Fibroblast of gingiva (primary cell): ENCODE data around the gene ROCK2.
A peak's percentile ranks its signal among the peaks of the same experiment; 100 is the strongest.

ENCODE experiments used
- DNase-seq: peaks from one replicate; pipeline ENCODE4 v3.0.0-alpha.2; 2011; ENCODE audit warnings: low read depth

Gene ROCK2

DNA sequence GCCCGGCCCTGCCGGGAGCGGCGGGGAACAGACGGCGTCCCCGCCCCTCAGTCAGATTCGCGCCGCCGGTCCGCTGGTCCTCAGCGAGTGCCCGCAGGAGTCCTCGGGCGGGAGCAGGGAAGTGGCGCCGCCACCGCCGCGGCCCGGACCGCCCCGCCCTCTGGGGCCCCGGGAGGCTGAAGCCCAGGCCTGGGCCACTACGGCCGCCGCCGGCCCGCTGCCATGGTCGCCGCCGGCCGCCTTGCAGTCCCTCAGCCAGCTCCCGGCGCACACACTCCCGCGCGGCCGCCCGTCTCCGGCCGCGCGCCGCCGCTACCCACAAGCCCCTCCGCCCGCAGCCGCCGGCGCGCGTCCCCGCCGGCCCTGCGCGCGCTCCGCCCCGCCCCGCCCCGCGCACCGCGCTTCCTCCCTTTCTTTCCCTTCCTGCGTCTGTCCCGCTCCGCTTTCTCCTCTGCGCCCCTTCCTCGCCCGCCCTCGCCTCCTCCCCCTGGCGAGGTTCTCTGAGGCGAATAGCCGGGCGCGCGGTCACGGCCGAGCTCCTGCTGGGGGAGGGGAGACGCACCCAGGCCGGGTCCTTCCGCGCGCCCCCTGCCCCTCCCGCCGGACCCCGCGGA is at the start of gene ROCK2:
ROCK2 (minus strand) TSS at position 295 of the 614 bp plus-strand sequence. CDS start 500 bp downstream, outside the sequence.
- peak; percentile 87 for DNase-seq

DNA sequence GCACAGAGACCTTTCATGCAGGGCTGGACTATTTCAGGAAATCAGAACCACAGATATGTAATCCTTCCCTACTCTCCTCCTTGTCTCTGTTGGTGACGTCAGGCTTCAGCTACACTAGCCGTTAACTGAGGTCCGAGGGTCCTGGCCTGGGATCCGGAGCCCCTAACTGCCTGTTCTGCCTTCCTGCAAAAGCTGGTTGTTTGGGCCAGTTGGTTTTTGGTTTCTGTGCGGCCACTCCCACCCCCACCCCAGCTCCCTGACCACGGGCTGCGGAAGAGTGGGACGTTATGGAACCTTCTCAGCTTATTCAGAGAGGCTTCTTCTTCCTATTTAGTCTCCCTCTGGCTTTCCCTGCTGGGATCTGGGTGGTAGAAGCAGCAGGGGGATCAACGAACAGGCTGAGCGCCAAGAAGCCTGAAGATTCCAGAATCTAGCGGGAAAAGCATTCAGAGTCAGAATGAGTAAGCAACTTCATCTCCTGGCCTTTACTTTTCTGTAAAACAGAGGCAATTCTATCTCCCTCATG is 49.3 kb upstream of the ROCK2 start:
- DNase-seq: no peak

DNA sequence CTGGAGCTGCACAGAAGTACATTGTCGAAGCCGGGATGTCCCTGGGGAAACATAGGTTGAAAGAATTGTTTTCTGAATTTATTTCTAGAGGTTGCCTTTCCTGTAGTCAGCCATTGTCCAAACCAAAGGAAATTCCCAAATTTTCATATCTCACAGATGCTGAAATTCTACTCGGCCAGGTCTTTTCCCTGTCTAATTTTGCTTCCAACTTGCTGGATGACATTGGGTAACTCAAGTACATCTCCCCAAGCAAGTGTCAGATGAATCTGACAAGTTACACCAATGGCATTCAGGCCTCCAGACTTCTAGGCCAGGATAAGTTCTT is 47.5 kb upstream of the ROCK2 start:
- DNase-seq: no peak

DNA sequence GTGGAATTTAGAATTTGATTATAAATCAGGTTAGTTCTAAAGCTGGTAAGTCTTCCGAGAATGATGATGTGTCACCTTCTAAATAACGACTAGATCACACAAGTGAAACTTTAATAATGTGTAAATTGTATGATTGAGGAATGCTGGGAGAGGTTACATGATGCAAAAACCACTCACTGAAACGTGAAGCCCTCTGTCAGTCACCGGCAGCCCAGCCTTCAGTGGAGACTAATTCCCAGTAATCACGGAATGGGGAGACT is 45.9 kb upstream of the ROCK2 start:
- DNase-seq: no peak

DNA sequence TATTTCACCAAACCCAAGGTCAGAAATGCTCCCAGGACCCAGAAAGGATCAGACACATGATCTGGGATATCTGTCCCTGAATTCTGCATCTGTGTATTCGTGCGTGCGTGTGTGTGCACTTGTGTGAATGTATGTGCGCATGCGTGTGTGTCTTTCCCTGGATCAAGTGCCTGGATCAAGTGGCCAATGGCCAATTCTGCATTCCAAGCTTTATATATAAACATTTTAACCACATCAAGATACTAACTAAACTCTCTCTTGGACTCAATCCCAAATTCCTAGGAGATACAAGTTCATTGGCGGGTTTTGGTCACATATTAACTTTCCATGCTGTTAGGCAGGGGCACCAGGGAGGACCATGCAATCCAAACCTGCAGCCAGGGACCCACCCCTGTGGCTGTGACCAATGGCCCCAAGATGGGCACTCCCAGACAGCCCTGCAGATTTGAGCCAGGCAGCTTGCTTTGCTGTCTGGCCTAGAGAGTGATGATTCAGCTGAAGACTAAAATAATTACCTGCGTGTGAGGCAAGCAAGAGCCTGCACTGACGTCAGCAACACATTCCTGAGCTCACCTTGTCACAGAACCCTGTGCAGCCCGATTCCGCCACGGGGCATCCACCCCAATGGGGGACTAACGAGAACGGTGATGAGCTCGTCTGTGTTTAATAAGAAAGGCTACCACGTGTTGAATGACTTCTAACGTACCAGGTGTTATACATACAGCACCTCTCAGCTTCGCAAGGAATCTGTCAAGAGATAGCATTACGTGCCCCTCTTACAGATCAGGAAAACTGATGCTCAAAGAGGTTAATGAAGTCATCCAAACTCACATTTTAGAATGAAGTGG is 45.3 kb upstream of the ROCK2 start:
- peak; percentile 66 for DNase-seq

DNA sequence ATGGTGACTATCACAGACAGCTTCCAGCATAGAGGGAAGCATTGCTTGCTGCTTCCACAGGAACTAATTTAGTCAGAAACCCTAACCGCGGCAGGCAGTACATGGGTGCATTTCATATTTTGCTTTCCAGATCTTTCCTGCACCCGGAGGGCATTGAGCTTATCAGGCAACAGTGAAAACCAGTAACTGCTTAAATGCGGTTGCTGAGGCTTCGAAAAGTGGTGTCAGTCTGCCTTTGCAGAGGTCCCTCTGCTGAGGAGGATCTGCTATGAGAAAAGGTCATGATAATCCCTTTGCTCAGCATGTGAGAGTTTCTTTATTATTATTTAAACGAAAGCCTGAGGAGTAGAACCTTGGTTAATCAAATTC is 44.6 kb upstream of the ROCK2 start:
- no peak for DNase-seq

DNA sequence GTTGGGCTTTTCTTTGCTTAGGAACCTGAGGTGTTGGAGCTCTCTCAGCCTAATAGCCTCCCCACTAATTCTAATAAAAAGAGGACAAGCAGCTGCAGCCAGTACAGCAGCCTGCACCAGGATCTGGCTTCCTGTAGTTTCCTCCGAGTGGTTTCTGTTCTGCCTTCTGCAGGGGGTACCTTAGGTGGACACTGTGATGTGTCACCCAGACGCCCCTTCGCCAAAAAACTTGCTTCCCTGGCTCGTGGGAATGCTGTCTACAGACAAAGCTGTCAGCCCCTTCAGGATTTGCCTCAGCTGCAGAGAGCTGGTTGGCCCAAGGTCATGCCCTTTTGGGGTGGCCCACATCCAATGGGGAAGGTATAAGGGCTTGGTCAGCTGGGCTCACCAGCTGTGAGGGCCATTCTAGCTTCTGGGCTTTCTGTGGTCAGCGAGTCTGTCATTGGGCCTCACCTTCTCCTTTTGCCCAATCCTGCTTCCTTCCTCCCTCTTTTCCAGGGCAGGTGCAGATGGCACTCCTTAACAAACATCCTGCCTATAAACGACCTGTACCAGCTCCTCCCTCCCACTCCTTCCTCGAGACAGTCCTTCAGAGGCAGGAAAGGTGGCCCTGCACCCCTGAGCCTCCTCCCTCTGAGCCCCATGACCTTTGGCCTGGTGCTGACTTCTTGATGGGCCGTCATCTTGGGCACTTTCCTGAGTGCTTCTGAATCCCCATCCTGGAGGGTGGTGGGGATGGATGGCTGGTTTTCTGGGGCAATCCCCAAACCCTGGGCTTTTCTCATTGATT is 44.0 kb upstream of the ROCK2 start:
- no peak for DNase-seq

DNA sequence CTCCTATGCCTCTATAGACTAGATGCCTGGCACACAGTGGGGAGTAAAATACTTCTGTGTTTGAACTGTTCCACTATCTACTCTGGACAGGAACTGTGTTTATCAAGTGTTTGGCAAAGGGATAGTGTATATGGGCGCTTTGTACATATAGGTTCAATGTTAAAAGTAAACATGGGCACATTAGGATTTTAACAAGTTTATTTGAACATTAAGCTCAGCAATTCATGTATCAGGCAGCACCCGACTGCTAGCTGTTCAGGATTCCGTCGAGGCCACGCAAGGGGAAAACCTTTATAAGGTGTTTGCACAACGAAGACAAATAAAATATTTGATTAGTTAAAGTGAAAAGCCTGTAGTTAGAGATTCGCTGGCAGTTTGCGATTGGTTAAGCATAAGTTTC is 43.4 kb upstream of the ROCK2 start:
- DNase-seq: no peak

DNA sequence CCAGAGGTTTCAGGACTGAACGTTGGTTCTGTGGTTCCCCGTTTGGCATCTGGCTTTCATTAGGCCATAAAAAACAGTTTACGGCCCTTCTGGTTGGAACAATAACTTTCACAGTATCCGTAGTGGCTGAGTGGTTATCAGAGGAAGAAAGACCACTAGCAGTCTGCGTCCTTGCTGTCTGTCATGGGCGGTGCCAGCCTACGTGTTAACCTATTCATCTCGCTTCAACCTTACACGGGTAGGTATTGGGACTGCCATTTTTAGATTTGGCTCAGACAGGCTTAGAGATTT is 42.6 kb upstream of the ROCK2 start:
- peak; percentile 59 for DNase-seq

DNA sequence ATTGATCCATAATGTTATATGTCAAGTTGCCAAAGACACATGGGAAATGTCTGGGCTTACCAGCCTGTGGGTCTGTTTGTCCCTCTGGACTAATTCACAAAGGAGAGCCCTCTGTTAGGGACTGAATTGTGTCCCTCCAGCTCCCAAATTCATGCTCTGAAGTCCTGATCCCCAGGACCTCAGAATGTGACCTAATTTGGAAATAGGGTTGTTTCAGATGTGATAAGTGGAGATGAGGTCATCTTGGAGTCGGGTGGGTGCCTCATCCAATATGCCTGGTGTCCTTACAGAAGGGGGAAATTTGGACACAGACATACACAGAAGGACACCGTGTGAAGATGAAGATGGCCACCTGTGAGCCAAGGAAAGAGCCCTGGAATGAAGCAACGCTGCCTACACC is 41.4 kb upstream of the ROCK2 start:
- DNase-seq: no peak

DNA sequence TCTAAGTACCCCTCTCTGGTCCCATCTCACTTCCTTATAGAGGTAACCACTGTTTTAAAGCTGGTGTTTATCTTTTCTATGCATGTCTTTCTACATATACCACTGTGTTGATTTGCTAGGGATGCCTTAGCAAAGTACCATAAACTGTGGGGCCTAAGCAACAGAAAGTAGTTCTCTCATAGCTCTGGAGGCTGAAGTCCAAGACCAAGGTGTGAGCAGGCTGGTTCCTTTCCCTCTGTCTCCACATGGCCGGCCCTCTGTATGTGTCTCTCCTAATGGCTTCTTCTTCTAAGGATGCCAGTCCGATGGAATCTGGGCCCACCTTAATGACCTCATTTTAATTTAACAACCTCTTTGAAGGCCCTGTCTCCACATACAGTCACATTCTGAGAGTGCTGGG is 40.8 kb upstream of the ROCK2 start:
- no peak for DNase-seq

DNA sequence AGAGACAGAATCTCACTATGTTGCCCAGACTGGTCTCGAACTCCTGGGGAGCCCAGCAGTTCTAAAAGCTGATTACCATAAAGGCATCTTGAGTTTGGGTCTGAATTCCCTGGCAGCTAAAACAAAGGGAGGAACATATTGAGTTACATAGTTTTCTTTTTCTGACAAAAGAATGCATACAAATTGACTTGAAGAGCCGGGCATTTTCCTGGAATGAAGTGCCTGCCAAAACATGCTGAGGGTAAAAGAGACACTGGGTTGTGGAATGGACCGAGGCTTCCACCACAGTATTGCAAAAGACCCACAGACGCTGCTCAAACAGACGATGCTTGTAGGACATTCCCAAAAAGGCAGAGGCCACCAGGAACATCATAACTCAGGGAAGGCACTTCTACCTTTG is 35.1 kb upstream of the ROCK2 start:
- DNase-seq: peak; percentile 95

DNA sequence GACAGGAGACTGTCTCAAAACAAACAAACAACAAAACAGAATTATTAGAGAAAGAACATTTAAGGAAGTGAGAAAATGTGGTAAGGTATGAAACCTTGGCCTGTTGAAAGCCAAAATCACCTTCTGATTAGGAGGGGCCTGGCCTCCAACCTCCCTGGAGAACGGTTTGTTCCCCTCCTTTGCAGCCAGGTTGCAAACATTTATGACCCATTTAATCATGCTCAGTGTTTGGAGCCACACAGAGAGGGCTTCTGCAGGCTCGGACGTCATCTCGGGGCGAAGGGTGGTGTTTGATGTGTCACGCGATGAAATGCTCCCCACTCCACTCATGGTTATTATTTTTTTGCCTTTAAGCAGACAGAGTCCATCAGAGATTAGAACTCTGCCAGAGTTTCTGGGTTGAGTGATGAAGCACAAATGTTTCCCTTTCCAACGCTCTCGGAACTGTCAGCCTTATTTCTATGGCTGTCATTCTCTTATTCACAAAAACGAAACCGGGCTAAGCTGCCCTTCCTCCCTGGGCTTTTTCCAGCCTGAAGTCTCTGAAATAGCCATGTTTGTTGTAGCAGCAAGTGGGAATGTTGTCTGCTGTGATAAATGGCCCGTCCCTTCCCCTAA is 33.6 kb upstream of the ROCK2 start:
- DNase-seq: peak; percentile 22

DNA sequence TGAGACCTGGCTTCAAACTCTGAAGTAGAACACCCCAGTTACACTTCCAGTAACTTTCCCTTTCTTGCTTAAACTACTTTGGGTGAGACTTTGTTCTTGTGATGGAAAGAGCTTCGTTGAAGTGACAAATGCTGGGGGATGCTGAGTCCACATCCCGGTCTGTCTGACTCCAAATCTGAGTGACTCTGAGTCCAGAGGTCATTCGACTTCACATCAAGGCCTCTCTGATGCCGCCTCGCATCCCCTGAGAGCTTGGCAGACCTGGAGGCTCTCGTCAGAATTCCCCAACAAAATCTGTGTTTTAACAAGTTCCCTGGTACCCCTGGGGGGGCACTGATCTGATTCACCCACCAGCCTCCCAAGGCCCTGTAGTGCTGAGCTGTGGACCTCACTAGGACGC is 31.6 kb upstream of the ROCK2 start:
- no peak for DNase-seq

DNA sequence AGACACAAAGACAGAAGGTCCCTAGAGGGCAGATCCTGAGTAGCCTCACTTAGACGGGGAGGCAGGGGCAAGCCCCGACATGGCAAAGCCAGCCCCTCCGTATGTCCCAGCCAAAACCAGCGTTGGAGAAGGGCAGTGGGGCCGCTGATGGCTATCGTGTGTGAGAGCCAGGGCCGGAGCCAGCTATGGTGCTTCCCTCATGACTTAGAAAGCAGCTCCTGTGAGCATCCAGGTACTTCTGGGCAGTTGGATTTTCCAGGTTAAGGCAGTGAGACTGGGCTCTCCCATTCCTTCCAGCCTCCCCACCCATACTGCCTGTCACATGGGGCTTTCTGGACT is 31.2 kb upstream of the ROCK2 start:
- no peak for DNase-seq

DNA sequence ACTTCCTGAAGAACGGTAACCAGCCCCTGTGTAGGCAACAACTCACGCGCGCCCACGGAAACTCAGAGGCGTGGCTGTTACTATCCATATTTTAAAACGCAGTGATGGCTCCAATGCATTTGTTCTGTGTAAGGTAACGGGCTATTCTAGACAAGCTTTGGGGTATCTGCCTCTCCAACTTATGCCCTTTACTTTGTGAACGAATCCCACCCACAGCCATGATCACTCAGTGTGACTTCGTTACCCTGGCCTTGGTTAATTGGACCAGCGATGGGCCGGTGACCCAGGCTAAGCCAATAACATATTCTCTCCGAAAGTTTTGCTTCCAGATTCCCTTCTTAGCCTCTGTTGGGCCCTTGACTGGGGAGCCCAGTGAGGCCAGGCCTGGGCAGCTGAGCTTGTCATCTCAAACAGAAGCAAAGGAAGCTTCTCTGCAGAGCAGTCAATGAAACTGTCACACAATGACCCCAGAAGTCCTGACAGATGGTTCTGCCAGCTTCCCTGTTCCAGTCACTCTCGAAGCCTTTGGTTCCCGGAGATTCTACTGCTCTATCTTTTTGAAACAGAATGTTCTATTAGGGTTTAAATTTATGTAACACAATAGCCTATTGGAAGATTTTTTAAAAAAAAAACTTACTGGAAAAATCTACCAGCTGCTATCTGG is 30.7 kb upstream of the ROCK2 start:
- DNase-seq: no peak

DNA sequence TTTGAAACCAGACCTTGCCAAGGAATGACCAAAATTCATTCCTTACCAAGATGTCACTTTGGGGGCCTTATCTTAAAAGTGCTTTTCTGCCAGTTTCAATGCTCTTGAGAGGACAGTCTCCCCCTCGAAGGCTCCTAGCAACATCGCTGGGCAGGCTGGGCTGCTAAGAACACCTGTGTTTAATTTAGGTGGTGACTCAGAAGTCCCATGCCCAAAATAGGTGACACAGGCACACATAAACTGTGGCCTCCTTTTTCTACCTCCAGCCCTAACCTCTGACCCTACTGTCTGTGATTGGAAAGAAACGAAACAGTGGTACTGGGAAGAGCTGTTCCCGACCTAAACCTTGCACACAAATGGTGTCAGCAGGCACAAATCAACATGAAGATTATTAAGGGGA is 28.7 kb upstream of the ROCK2 start:
- no peak for DNase-seq

DNA sequence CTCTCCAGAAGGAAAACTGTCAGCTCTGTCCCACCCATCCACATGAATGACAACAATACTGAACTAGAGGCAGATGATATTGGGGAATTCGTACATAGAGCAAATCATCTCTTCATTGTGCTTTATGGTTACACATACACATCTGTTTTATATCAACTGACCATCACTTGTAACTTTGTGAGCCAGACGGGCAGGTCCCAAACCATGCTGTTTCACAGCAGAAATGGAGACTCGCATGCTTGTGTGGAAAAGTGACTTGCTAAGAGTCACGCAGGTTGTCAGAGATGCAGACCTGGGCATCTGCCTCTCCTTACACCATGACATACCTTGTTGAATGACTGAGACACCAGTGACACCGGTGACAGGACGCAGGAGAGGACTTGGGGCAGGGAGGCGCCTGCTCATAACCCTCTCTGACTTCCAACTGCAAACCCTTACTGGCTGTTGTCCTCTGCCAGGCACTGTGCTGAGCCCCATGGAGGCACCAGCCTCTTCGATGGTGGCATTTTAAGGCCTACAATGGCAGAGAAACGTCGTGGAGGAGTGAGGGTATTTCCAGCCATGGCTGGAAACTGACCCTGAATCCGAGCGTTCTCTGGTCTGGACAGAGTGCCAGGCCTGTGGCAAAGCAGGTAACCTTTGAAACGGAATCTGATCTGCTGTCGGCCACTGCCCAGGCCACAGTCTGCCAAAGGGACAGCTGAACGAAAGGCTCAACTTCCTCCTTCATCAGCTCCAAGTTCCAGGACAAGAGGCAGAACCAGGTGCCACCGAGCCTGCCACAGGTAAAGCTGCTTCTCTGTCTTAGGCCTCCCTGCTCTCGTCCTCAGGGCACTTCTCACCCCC is 26.9 kb upstream of the ROCK2 start:
- peak; percentile 44 for DNase-seq

DNA sequence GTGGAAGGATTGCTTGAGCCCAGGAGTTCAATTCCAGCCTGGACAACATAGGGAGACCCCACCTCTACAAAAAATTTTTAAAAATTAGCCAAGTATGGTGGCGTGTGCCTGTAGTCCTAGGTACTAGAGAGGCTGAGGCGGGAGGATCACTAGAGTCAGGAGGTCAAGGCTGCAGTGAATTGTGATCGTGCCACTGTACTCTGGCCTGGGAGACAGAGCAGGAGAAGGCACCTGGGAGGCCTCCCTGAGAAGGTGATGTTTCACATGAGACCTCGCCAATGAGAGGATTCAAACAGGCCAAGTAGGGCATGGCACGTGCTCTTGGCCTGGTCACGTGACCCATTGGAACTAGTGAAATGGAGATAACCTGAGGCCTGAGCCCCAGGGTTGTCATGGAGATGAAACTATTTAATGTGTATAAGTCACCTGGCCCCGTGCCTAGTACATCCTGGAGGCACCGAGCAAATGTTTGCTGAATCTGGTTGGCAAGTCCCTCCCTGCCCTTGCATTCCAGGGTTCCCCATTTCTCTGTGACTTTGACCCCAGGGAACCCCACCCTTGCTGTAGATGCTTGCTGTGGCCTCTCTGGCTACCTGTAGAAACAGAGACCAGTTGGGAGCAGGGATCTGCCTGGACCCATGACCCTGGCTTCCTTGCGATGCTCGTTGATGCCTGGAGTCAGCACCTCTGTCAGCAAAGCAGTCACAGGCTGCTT is 26.1 kb upstream of the ROCK2 start:
- DNase-seq: peak; percentile 32

DNA sequence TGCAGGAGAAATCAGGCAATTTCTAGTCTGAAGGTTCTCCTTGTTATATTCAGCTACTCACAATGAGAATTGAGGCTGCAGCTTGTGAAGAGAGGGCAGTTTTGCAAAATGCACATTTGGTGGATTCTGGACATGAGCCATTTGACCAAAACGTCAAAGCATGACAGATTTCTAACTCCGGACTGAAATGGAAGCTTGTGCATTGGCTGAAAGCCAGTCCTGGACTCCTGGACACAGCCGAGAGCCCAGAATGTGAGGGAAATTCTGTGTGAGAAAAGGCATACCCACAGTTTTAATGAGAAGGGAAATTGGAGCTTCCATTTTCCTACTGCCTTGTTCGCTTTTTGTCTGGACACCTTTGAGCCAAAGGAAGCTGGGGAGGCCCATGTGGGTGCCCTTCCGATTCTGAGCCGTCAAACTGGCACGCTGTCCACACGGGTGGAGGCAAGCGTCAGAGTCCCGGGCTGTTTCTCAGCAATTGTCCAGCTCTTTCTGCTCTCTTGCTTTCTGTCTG is 23.7 kb upstream of the ROCK2 start:
- no peak for DNase-seq
